ENCODE measurements around the gene HPN.
A peak's percentile ranks its signal among the peaks of the same experiment; 100 is the strongest.
"Not testable (repeated sequence)": the region's sequence is repeated elsewhere in the genome, so short reads cannot be mapped to it uniquely, and the experiment has no call there.

HPN gene

GRCh38 chr19:35099897-35100275 is 58.4 kb downstream of the HPN start:
- FAIRE-seq (no peak), DNase-seq (ENCODE audit: insufficient read length, low spot score) (no peak)
- no peak for TF ChIP-seq POU2F2 (IDR thresholded peaks at IDR 0.05; ENCODE audit: low read depth, low read length)
- no peak for TF ChIP-seq TAF1 (IDR thresholded peaks at IDR 0.05; ENCODE audit: low read depth, low read length)
- TF ChIP-seq SPI1 (IDR thresholded peaks at IDR 0.05; ENCODE audit: low read depth, low read length), result no peak
- TF ChIP-seq PAX5 (IDR thresholded peaks at IDR 0.05; ENCODE audit: insufficient read depth, low read length, severe bottlenecking), result no peak
- TF ChIP-seq POLR2A (IDR thresholded peaks at IDR 0.05; ENCODE audit: low read depth, low read length), result no peak
- no peak for TF ChIP-seq POLR2AphosphoS5 (IDR thresholded peaks at IDR 0.05; ENCODE audit: low read depth, low read length)

- FAIRE-seq (no peak), DNase-seq (ENCODE audit: insufficient read length, low spot score) (no peak)
- TF ChIP-seq POLR2A (IDR thresholded peaks at IDR 0.05; ENCODE audit: low read depth, low read length) (no peak), POU2F2 (IDR thresholded peaks at IDR 0.05; ENCODE audit: low read depth, low read length) (no peak), SPI1 (IDR thresholded peaks at IDR 0.05; ENCODE audit: low read depth, low read length) (no peak), POLR2AphosphoS5 (IDR thresholded peaks at IDR 0.05; ENCODE audit: low read depth, low read length) (no peak), PAX5 (IDR thresholded peaks at IDR 0.05; ENCODE audit: insufficient read depth, low read length, severe bottlenecking) (no peak), TAF1 (IDR thresholded peaks at IDR 0.05; ENCODE audit: low read depth, low read length) (no peak)
Observed at GRCh38 chr19:35100588-35101533, 59.3 kb downstream of the HPN start.

GRCh38 chr19:35101949-35102348 is 60.4 kb downstream of the HPN start:
- not testable (repeated sequence) for FAIRE-seq

GRCh38 chr19:35103614-35104013 is 62.1 kb downstream of the HPN start:
- FAIRE-seq; DNase-seq (ENCODE audit: insufficient read length, low spot score): not testable (repeated sequence)

More at GRCh38 chr19:35101949-35102348, 60.4 kb downstream of the HPN start:
- not testable (repeated sequence) for DNase-seq (ENCODE audit: insufficient read length, low spot score)

GRCh38 chr19:35104361-35104760 is 62.8 kb downstream of the HPN start:
- no peak for DNase-seq (ENCODE audit: insufficient read length, low spot score)
- TF ChIP-seq PAX5 (IDR thresholded peaks at IDR 0.05; ENCODE audit: insufficient read depth, low read length, severe bottlenecking), result no peak
- TF ChIP-seq POLR2A (IDR thresholded peaks at IDR 0.05; ENCODE audit: low read depth, low read length), result no peak
- TF ChIP-seq SPI1 (IDR thresholded peaks at IDR 0.05; ENCODE audit: low read depth, low read length), result no peak
- TF ChIP-seq TAF1 (IDR thresholded peaks at IDR 0.05; ENCODE audit: low read depth, low read length), result no peak
- TF ChIP-seq POU2F2 (IDR thresholded peaks at IDR 0.05; ENCODE audit: low read depth, low read length), result no peak
- no peak for TF ChIP-seq POLR2AphosphoS5 (IDR thresholded peaks at IDR 0.05; ENCODE audit: low read depth, low read length)
- FAIRE-seq, result no peak

GRCh38 chr19:35105047-35105410 is 63.5 kb downstream of the HPN start:
- TF ChIP-seq PAX5 (IDR thresholded peaks at IDR 0.05; ENCODE audit: insufficient read depth, low read length, severe bottlenecking) (no peak), SPI1 (IDR thresholded peaks at IDR 0.05; ENCODE audit: low read depth, low read length) (no peak), POLR2AphosphoS5 (IDR thresholded peaks at IDR 0.05; ENCODE audit: low read depth, low read length) (no peak), POU2F2 (IDR thresholded peaks at IDR 0.05; ENCODE audit: low read depth, low read length) (no peak), POLR2A (IDR thresholded peaks at IDR 0.05; ENCODE audit: low read depth, low read length) (no peak), TAF1 (IDR thresholded peaks at IDR 0.05; ENCODE audit: low read depth, low read length) (no peak)
- DNase-seq (ENCODE audit: insufficient read length, low spot score) (no peak), FAIRE-seq (no peak)

GRCh38 chr19:35105411-35106290 is 64.1 kb downstream of the HPN start:
- TF ChIP-seq POLR2A (IDR thresholded peaks at IDR 0.05; ENCODE audit: low read depth, low read length) (no peak), TAF1 (IDR thresholded peaks at IDR 0.05; ENCODE audit: low read depth, low read length) (no peak)
- no peak for DNase-seq (ENCODE audit: insufficient read length, low spot score)
- peak; percentile 28 for FAIRE-seq

GRCh38 chr19:35106291-35106583 is 64.7 kb downstream of the HPN start:
- TF ChIP-seq PAX5 (IDR thresholded peaks at IDR 0.05; ENCODE audit: insufficient read depth, low read length, severe bottlenecking), result no peak
- TF ChIP-seq POLR2A (IDR thresholded peaks at IDR 0.05; ENCODE audit: low read depth, low read length), result no peak
- no peak for TF ChIP-seq POLR2AphosphoS5 (IDR thresholded peaks at IDR 0.05; ENCODE audit: low read depth, low read length)
- TF ChIP-seq TAF1 (IDR thresholded peaks at IDR 0.05; ENCODE audit: low read depth, low read length), result no peak
- TF ChIP-seq POU2F2 (IDR thresholded peaks at IDR 0.05; ENCODE audit: low read depth, low read length), result no peak
- no peak for TF ChIP-seq SPI1 (IDR thresholded peaks at IDR 0.05; ENCODE audit: low read depth, low read length)
- DNase-seq (ENCODE audit: insufficient read length, low spot score) (no peak), FAIRE-seq (no peak)

- FAIRE-seq (no peak), DNase-seq (ENCODE audit: insufficient read length, low spot score) (no peak)
- no peak for TF ChIP-seq POLR2AphosphoS5 (IDR thresholded peaks at IDR 0.05; ENCODE audit: low read depth, low read length)
Observed at GRCh38 chr19:35106898-35107541, 65.5 kb downstream of the HPN start.

- no peak for TF ChIP-seq PAX5 (IDR thresholded peaks at IDR 0.05; ENCODE audit: insufficient read depth, low read length, severe bottlenecking)
- TF ChIP-seq POLR2A (IDR thresholded peaks at IDR 0.05; ENCODE audit: low read depth, low read length), result no peak
- no peak for TF ChIP-seq POLR2AphosphoS5 (IDR thresholded peaks at IDR 0.05; ENCODE audit: low read depth, low read length)
- TF ChIP-seq SPI1 (IDR thresholded peaks at IDR 0.05; ENCODE audit: low read depth, low read length), result no peak
- TF ChIP-seq POU2F2 (IDR thresholded peaks at IDR 0.05; ENCODE audit: low read depth, low read length), result no peak
- no peak for TF ChIP-seq TAF1 (IDR thresholded peaks at IDR 0.05; ENCODE audit: low read depth, low read length)
- FAIRE-seq (no peak), DNase-seq (ENCODE audit: insufficient read length, low spot score) (no peak)
Observed at GRCh38 chr19:35107545-35107944, 66.0 kb downstream of the HPN start.

Data from GM12891 (cell line).